ENCODE measurements around the gene GPR179.
"Not testable (repeated sequence)": the region's sequence is repeated elsewhere in the genome, so short reads cannot be mapped to it uniquely, and the experiment has no call there.

The GPR179 gene

GRCh38 chr17:38322156-38322779 lies 21.5 kb downstream of the GPR179 start:
- peak; percentile 48 to 57 for DNase-seq (ENCODE audit: low read depth in 1 of 2, low spot score in 1 of 2)

- no peak for DNase-seq (ENCODE audit: low read depth in 1 of 2, low spot score in 1 of 2)
Measured at GRCh38 chr17:38320482-38320881, 23.3 kb downstream of the GPR179 start.

- no peak for DNase-seq (ENCODE audit: low read depth in 1 of 2, low spot score in 1 of 2)
Measured at GRCh38 chr17:38317081-38317480, 26.7 kb downstream of the GPR179 start.

GRCh38 chr17:38315497-38315896 lies 28.3 kb downstream of the GPR179 start:
- DNase-seq (ENCODE audit: low read depth in 1 of 2, low spot score in 1 of 2): no peak

- DNase-seq (ENCODE audit: low read depth in 1 of 2, low spot score in 1 of 2): peak; percentile 91 to 95
Measured at GRCh38 chr17:38296834-38297517, 46.8 kb downstream of the GPR179 start, which contains the start of gene MRPL45. Gene MRPL45 (plus strand): TSS chr17:38297168. CDS start chr17:38297184, 16 bp downstream.

- not testable (repeated sequence) for DNase-seq (ENCODE audit: low read depth in 1 of 2, low spot score in 1 of 2)
Measured at GRCh38 chr17:38295602-38296365, 48.0 kb downstream of the GPR179 start.

GRCh38 chr17:38289760-38290159 lies 54.0 kb downstream of the GPR179 start:
- not testable (repeated sequence) for DNase-seq (ENCODE audit: low read depth in 1 of 2, low spot score in 1 of 2)

- not testable (repeated sequence) for DNase-seq (ENCODE audit: low read depth in 1 of 2, low spot score in 1 of 2)
Measured at GRCh38 chr17:38288217-38288827, 55.4 kb downstream of the GPR179 start.

GRCh38 chr17:38286501-38287091 lies 57.2 kb downstream of the GPR179 start:
- not testable (repeated sequence) for DNase-seq (ENCODE audit: low read depth in 1 of 2, low spot score in 1 of 2)

- not testable (repeated sequence) for DNase-seq (ENCODE audit: low read depth in 1 of 2, low spot score in 1 of 2)
Measured at GRCh38 chr17:38285994-38286393, 57.8 kb downstream of the GPR179 start.

All from activated T-helper 1 cell treated with anti-CD3 and anti-CD28 coated beads, Interleukin-2, amount 50 U/mL, for 16 hours (primary cell).